Mesothelial cell of epicardium (in vitro differentiated cells): ENCODE measurements around the gene MDGA2. TPM values are rescaled to one million over a fixed set of nuclear protein-coding genes. Genes with fewer than 3 reads are reported as not detected.
"Not testable (repeated sequence)": the region's sequence is repeated elsewhere in the genome, so short reads cannot be mapped to it uniquely, and the experiment has no call there.

Source experiments
- DNase-seq, 2 experiments: peaks; one replicate each; pipeline ENCODE4 v3.0.0; 2021; ENCODE audit warnings: low spot score in 2 of 2; ENCODE audit not compliant: unreplicated experiment in 2 of 2
- H3K27ac Mint-ChIP-seq: 2 replicates; pipeline ENCODE4 v1.8.0; 2021; ENCODE audit warnings: mixed read lengths
- H3K27me3 Mint-ChIP-seq: 2 replicates; pipeline ENCODE4 v1.8.0; 2021; ENCODE audit warnings: low read depth, mixed read lengths
- H3K36me3 Mint-ChIP-seq: 2 replicates; pipeline ENCODE4 v1.8.0; 2021; ENCODE audit warnings: mixed read lengths
- H3K4me1 Mint-ChIP-seq: 2 replicates; pipeline ENCODE4 v1.8.0; 2021; ENCODE audit warnings: mixed read lengths
- H3K4me3 Mint-ChIP-seq: 2 replicates; pipeline ENCODE4 v1.8.0; 2021; ENCODE audit warnings: mild to moderate bottlenecking, moderate library complexity, mixed read lengths
- H3K9me3 Mint-ChIP-seq: 2 replicates; pipeline ENCODE4 v1.8.0; 2021; ENCODE audit warnings: mixed read lengths
- total RNA-seq: library from RNA; stranded (reverse); gene quantifications from 3 replicates; pipeline ENCODE4 v1.2.1, GENCODE V29; 2021
- TF ChIP-seq, protein P1 (sequence below): fragments of 200-600 bp; sonication (generic); IDR thresholded peaks from one replicate; pipeline ENCODE4 v1.5.0; 2021; ENCODE audit warnings: antibody characterized with exemption; ENCODE audit not compliant: unreplicated experiment

The MDGA2 gene
- total RNA-seq, 1 donor from 2014 or later, result 0.27 TPM

DNA sequence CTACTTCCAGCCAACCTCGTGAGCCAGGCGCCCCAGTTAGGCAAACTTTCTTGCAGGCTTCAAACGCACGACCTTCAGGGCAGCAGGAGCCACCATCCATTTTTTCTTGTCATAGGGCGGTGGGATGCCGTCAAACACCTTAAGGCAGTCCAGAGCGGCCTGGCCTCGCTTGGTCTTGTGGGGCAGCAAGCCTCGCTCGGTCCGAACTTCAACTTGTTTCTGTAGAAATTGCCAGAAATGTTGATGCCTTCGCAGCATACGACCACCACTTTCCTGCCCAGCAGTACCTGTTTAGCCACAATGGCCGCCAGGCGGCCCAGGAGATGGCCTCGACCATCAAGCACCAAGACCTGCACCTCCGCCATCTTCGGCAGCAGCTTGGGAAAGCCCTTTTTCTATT, 474.7 kb downstream of the MDGA2 start:
- H3K36me3 Mint-ChIP-seq, result no peaks in the 10 kb centered on the region
- peaks cover 10% of the 10 kb centered on the region for H3K9me3 Mint-ChIP-seq
- no peak overlapping the region for H3K4me3 Mint-ChIP-seq
- no peaks in the 10 kb centered on the region for H3K27me3 Mint-ChIP-seq
- TF ChIP-seq, protein P1, sequence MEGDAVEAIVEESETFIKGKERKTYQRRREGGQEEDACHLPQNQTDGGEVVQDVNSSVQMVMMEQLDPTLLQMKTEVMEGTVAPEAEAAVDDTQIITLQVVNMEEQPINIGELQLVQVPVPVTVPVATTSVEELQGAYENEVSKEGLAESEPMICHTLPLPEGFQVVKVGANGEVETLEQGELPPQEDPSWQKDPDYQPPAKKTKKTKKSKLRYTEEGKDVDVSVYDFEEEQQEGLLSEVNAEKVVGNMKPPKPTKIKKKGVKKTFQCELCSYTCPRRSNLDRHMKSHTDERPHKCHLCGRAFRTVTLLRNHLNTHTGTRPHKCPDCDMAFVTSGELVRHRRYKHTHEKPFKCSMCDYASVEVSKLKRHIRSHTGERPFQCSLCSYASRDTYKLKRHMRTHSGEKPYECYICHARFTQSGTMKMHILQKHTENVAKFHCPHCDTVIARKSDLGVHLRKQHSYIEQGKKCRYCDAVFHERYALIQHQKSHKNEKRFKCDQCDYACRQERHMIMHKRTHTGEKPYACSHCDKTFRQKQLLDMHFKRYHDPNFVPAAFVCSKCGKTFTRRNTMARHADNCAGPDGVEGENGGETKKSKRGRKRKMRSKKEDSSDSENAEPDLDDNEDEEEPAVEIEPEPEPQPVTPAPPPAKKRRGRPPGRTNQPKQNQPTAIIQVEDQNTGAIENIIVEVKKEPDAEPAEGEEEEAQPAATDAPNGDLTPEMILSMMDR, result no peak
- no peak for DNase-seq
- no peaks in the 10 kb centered on the region for H3K4me1 Mint-ChIP-seq
- no peak overlapping the region for H3K27ac Mint-ChIP-seq

DNA sequence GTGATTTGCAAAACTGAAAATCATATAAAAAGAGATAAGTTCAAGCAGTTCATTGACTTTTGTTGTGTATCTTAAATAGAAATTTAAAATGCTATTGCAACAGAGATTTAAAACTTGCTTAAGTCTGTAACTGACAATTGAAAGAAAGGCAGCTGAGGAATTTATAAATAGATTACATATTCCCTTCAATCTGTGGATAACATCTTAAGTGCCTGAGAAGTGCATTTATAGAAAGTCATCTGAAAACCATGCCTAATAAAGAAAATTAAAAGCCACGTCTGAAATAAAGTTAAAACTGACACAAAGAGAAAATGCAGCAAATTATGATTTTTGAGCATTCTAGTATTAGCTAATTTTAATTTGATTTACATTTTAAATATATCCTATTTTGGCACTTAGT, 479.8 kb downstream of the MDGA2 start:
- TF ChIP-seq, protein P1, result no peak
- Mint-ChIP-seq H3K9me3 (peaks cover 3% of the 10 kb centered on the region), H3K27me3 (no peaks in the 10 kb centered on the region), H3K36me3 (no peaks in the 10 kb centered on the region), H3K27ac (no peak overlapping the region), H3K4me3 (no peak overlapping the region), H3K4me1 (peaks cover 18% of the 10 kb centered on the region)
- no peak for DNase-seq

DNA sequence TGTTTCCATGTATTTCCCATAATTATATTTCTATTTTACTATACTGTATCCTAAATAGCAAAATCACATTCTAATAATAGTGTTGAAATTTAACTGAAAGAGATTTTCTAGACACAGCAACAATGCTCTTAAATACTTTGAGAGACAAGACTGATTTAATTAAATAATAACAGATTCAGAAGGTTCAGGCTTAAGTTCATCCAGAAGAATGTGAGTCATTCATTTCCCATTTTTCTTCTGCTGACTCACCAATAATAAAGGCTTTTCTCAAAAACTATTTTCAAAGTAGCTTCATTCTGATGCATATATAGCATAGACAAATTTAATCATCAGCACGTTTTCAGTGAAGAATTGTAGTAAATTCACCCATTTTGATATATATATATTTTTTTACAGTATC, 481.4 kb downstream of the MDGA2 start:
- no peaks in the 10 kb centered on the region for H3K36me3 Mint-ChIP-seq
- DNase-seq, result no peak
- H3K9me3 Mint-ChIP-seq, result peaks cover 3% of the 10 kb centered on the region
- H3K4me3 Mint-ChIP-seq, result no peak overlapping the region
- peaks cover 23% of the 10 kb centered on the region for H3K4me1 Mint-ChIP-seq
- peak overlapping the region; percentile 77 for H3K27ac Mint-ChIP-seq
- H3K27me3 Mint-ChIP-seq, result no peaks in the 10 kb centered on the region
- TF ChIP-seq, protein P1, result no peak

DNA sequence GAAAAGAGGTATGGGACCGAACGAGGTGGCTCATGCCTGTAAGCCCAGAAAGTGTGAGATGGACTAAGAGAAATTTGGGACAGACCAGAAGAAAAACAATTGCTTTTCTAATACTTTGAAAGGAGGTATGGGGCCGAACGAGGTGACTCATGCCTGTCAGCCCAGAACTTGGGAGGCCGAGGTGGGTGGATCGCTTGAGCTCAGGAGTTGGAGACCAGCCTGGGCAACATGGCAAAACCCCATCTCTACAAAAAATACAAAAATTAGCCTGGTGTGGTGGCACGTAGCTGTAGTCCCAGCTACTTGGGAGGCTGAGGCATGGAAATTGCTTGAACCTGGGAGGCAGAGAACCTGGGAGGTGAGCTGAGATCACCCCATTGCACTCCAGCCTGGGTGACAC, 483.2 kb downstream of the MDGA2 start:
- H3K9me3 Mint-ChIP-seq, H3K27ac Mint-ChIP-seq, DNase-seq, H3K4me3 Mint-ChIP-seq, H3K27me3 Mint-ChIP-seq, H3K36me3 Mint-ChIP-seq: not testable (repeated sequence)
- H3K4me1 Mint-ChIP-seq, result peaks cover 29% of the 10 kb centered on the region

DNA sequence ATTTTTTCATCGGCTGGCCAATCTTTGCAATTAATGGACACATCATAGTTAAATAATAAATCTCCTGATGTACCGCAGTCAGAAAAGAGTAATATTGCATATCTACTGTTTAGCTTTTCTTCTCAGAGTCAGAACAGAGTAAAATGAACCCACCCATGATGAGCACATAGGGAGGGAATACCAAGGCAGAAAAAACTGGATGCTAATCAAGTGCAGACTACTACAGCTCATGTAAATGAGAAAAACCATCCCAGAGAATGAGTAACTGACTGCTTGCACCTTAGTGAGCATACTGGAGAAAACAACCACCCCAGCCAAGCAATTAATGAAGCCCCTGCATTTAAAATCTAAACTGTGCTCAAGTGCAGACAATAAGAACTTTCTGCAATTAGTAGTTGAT, 483.7 kb downstream of the MDGA2 start:
- Mint-ChIP-seq H3K4me3 (no peak overlapping the region), H3K27ac (no peak overlapping the region), H3K36me3 (no peaks in the 10 kb centered on the region), H3K27me3 (no peaks in the 10 kb centered on the region), H3K4me1 (peaks cover 31% of the 10 kb centered on the region), H3K9me3 (peaks cover 1% of the 10 kb centered on the region)
- DNase-seq, result no peak
- TF ChIP-seq, protein P1, result no peak

DNA sequence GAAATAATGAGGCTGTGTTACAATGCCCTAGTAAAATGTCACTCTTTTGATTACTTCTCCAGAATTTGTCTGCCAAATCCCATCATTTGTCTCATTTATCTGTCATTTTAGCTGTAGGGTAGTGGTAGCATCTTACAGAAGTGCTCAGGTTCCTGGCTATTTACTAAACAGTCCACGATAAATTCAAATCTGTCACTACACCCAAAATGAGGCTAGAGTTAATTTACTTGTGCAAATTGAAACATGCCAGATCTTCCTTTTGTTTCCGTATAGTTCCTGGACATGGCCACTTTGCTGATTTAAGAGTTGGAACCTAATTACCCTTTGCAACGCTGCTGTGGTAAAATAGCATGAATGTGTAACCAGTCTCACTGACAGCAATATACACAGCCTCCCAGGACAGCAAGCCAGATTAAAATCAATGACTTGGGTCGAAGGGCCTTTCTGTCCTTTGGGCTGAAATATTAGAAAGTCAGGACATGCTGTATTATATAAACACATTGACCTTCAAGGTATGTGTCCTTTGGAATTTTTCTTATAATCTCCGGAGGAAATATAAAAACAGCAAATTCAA, 485.4 kb downstream of the MDGA2 start:
- Mint-ChIP-seq H3K4me1 (peaks cover 35% of the 10 kb centered on the region), H3K27me3 (no peaks in the 10 kb centered on the region), H3K27ac (no peak overlapping the region), H3K4me3 (no peak overlapping the region), H3K9me3 (no peaks in the 10 kb centered on the region), H3K36me3 (no peaks in the 10 kb centered on the region)
- no peak for DNase-seq
- TF ChIP-seq, protein P1, result no peak
